ENCODE data around the gene NUP133. TPM values are rescaled to one million over a fixed set of nuclear protein-coding genes. Genes with fewer than 3 reads are reported as not detected.

The NUP133 gene
- polyA plus RNA-seq, 3 donors: 9.0 to 12.8 (median 12.4) TPM

DNA sequence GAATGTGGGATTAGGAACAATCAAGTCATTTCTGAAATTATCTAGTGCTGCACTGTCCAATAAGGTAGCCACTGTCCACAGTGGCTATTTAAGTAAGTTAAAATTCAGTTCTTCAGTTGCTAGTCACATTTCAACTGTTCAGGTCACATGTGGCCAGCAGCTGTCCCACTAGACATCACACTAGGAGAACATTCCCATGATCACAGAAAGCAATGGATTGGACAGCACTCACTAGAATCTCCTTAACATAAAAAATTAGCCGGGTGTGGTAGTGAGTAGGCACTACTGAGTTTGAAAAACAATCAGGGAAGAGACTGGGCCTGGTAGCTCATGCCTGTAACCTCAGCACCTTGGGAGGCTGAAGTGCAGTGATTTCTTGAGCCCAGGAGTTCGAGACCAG is 33.6 kb downstream of the NUP133 start:
- H3K9me3 Mint-ChIP-seq: no peaks in the 10 kb centered on the region
- DNase-seq: no peak
- no peaks in the 10 kb centered on the region for H3K79me2 ChIP-seq (ENCODE audit: insufficient read depth, low read length)
- no peak overlapping the region for H3K4me3 Mint-ChIP-seq
- H3K4me1 ChIP-seq (ENCODE audit: control insufficient read depth in 1 of 2, insufficient read depth in 2 of 2, low read length in 2 of 2): no peaks in the 10 kb centered on the region
- H3K27me3 ChIP-seq (ENCODE audit: control insufficient read depth in 2 of 2, insufficient read depth in 2 of 2, low read length in 2 of 2): no peaks in the 10 kb centered on the region
- no peak overlapping the region for H3K27ac ChIP-seq (ENCODE audit: low read depth in 1 of 2, low read length in 2 of 2)
- H3K4me3 ChIP-seq (replicated peaks in 1 of 3; ENCODE audit: low read depth in 2 of 3, low read length in 3 of 3): no peak overlapping the region
- H3K9me3 ChIP-seq (replicated peaks in 1 of 2; ENCODE audit: control insufficient read depth in 1 of 2, insufficient read depth in 1 of 2, low read length in 2 of 2): no peaks in the 10 kb centered on the region
- H3K36me3 Mint-ChIP-seq: peaks cover 75 to 82% of the 10 kb centered on the region in 2 donors
- TF ChIP-seq CTCF (IDR thresholded peaks at IDR 0.05): no peak
- intact Hi-C loops (cut with micrococcal nuclease): no loop called here
- peaks cover 5% of the 10 kb centered on the region for H4K20me1 ChIP-seq (ENCODE audit: insufficient read depth, low read length)
- peaks cover 0 to 6% (median 0%) of the 10 kb centered on the region in 3 donors for H3K27me3 Mint-ChIP-seq (ENCODE audit: low read depth in 3 of 3)
- no peaks in the 10 kb centered on the region for H3K4me1 Mint-ChIP-seq
- H2AFZ ChIP-seq (ENCODE audit: insufficient read depth, low read depth, low read length, poor library complexity, severe bottlenecking): no peak overlapping the region
- H3K27ac Mint-ChIP-seq: no peak overlapping the region
- WGBS (ENCODE audit: insufficient coverage): 100% methylated on average over 1 of the region's 2 CpGs
- no peak overlapping the region for H3K9ac ChIP-seq (ENCODE audit: insufficient read depth, low read length, poor library complexity, severe bottlenecking)
- H3K36me3 ChIP-seq (replicated peaks in 1 of 2; ENCODE audit: control insufficient read depth in 1 of 2, insufficient read depth in 2 of 2, low read length in 2 of 2): peaks cover 72 to 91% of the 10 kb centered on the region in 2 donors
- no peak overlapping the region for H3K4me2 ChIP-seq (replicated peaks; ENCODE audit: extremely low read depth, low read length, poor library complexity, severe bottlenecking)

DNA sequence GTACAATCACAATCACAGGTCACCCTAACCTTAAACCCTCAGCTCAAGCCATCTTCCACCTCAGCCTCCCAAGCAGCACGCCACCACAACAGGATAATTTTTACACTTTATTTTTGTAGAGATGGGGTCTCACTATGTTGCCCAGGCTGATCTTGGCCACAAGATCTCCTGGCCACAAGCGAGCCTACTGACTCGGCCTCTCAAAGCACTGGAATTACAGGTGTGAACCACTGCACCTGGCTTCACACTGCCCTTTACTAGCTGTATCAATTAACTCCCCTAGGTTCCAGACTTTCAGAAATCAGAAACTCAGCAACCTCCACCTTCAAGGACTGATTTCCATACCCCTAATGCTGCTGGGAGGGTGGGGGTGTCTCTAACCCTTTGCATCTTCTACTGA is 37.0 kb downstream of the NUP133 start:
- Histone ChIP-seq H2AFZ (ENCODE audit: insufficient read depth, low read depth, low read length, poor library complexity, severe bottlenecking) (no peak overlapping the region), H3K4me3 (replicated peaks in 1 of 3; ENCODE audit: low read depth in 2 of 3, low read length in 3 of 3) (no peak overlapping the region), H3K79me2 (ENCODE audit: insufficient read depth, low read length) (no peaks in the 10 kb centered on the region), H3K4me1 (ENCODE audit: control insufficient read depth in 1 of 2, insufficient read depth in 2 of 2, low read length in 2 of 2) (no peaks in the 10 kb centered on the region), H3K36me3 (replicated peaks in 1 of 2; ENCODE audit: control insufficient read depth in 1 of 2, insufficient read depth in 2 of 2, low read length in 2 of 2) (peaks cover 70 to 95% of the 10 kb centered on the region in 2 donors), H3K9ac (ENCODE audit: insufficient read depth, low read length, poor library complexity, severe bottlenecking) (no peak overlapping the region), H3K27ac (ENCODE audit: low read depth in 1 of 2, low read length in 2 of 2) (no peak overlapping the region), H3K9me3 (replicated peaks in 1 of 2; ENCODE audit: control insufficient read depth in 1 of 2, insufficient read depth in 1 of 2, low read length in 2 of 2) (no peaks in the 10 kb centered on the region), H3K27me3 (ENCODE audit: control insufficient read depth in 2 of 2, insufficient read depth in 2 of 2, low read length in 2 of 2) (no peaks in the 10 kb centered on the region), H3K4me2 (replicated peaks; ENCODE audit: extremely low read depth, low read length, poor library complexity, severe bottlenecking) (no peak overlapping the region), H4K20me1 (ENCODE audit: insufficient read depth, low read length) (no peaks in the 10 kb centered on the region)
- H3K4me1 Mint-ChIP-seq: no peaks in the 10 kb centered on the region
- no peak for TF ChIP-seq CTCF (IDR thresholded peaks at IDR 0.05)
- DNase-seq: no peak
- H3K27ac Mint-ChIP-seq: no peak overlapping the region
- H3K27me3 Mint-ChIP-seq (ENCODE audit: low read depth in 3 of 3): peaks cover 0 to 5% (median 0%) of the 10 kb centered on the region in 3 donors
- intact Hi-C loops (cut with micrococcal nuclease): no loop called here
- H3K4me3 Mint-ChIP-seq: no peak overlapping the region
- 100% methylated on average over 2 of the region's 3 CpGs for WGBS (ENCODE audit: insufficient coverage)
- no peaks in the 10 kb centered on the region for H3K9me3 Mint-ChIP-seq
- H3K36me3 Mint-ChIP-seq: peaks cover 85 to 93% of the 10 kb centered on the region in 2 donors
